WTC11 (cell line): ENCODE measurements around the gene TUBGCP2. TPM values are rescaled to one million over a fixed set of nuclear protein-coding genes. Genes with fewer than 3 reads are reported as not detected.

Experiments
- ATAC-seq: fragments of 200-7000 bp; cut with Tn5 transposase; 2 replicates; pipeline ENCODE4 v1.10.0; 2021; ENCODE audit warnings: mild to moderate bottlenecking, moderate library complexity
- CTCF ChIA-PET: fragments of 300-600 bp; sonication (Branson Sonifier 250); formaldehyde crosslinking; loops from one replicate; lab custom pipeline; 2021; ENCODE audit warnings: antibody characterized with exemption; lab: Charles Lee
- POLR2A ChIA-PET: fragments of 350-600 bp; sonication (Branson Sonifier 250); formaldehyde crosslinking; loops from one replicate; lab custom pipeline; 2021; ENCODE audit warnings: antibody characterized with exemption; lab: Charles Lee
- DNase-seq: peaks from one replicate; pipeline ENCODE4 v3.0.0; 2021; ENCODE audit warnings: low spot score
- H3K27ac Mint-ChIP-seq: 2 replicates; pipeline ENCODE4 v1.8.0; 2021; ENCODE audit warnings: mixed read lengths
- H3K27me3 Mint-ChIP-seq: 2 replicates; pipeline ENCODE4 v1.8.0; 2021; ENCODE audit warnings: low read depth, mild to moderate bottlenecking, moderate library complexity, mixed read lengths
- H3K36me3 Mint-ChIP-seq: 2 replicates; pipeline ENCODE4 v1.8.0; 2021; ENCODE audit warnings: mixed read lengths
- H3K4me1 Mint-ChIP-seq: 2 replicates; pipeline ENCODE4 v1.8.0; 2022; ENCODE audit warnings: mixed read lengths
- H3K4me3 Mint-ChIP-seq: 2 replicates; pipeline ENCODE4 v1.8.0; 2021; ENCODE audit warnings: mild to moderate bottlenecking, moderate library complexity, mixed read lengths
- H3K9me3 Mint-ChIP-seq: 2 replicates; pipeline ENCODE4 v1.8.0; 2021; ENCODE audit warnings: mixed read lengths
- AR ChIP-seq: fragments of 250-450 bp; sonication (Bioruptor Pico); IDR thresholded peaks from 2 replicates; pipeline ENCODE4 v1.9.0; 2021; ENCODE audit warnings: mild to moderate bottlenecking
- CDX4 ChIP-seq: fragments of 250-450 bp; sonication (Bioruptor Pico); IDR thresholded peaks from 2 replicates; pipeline ENCODE4 v1.9.0; 2021; ENCODE audit warnings: moderate library complexity, mild to moderate bottlenecking, inconsistent platforms, borderline replicate concordance
- CREM ChIP-seq: sonication (generic); formaldehyde crosslinking; IDR thresholded peaks from 2 replicates; pipeline ENCODE4 v1.8.1; 2022; ENCODE audit warnings: mild to moderate bottlenecking, missing genetic modification reagents, moderate library complexity
- GRHL2 ChIP-seq: fragments of 250-450 bp; sonication (Bioruptor Pico); IDR thresholded peaks from 2 replicates; pipeline ENCODE4 v1.8.0; 2022; ENCODE audit warnings: mild to moderate bottlenecking, moderate library complexity; ENCODE audit not compliant: insufficient replicate concordance, severe bottlenecking
- MXD4 ChIP-seq: fragments of 250-450 bp; sonication (Bioruptor Pico); IDR thresholded peaks from 2 replicates; pipeline ENCODE4 v1.8.0; 2021; ENCODE audit warnings: mild to moderate bottlenecking, moderate library complexity, borderline replicate concordance
- NR2C2 ChIP-seq: sonication (generic); formaldehyde crosslinking; IDR thresholded peaks from 2 replicates; pipeline ENCODE4 v1.8.0; 2022; ENCODE audit warnings: mild to moderate bottlenecking, missing genetic modification reagents
- RELA ChIP-seq: sonication (generic); formaldehyde crosslinking; IDR thresholded peaks from 2 replicates; pipeline ENCODE4 v1.8.1; 2022; ENCODE audit warnings: missing genetic modification reagents, mild to moderate bottlenecking, borderline replicate concordance
- TP53 ChIP-seq: sonication (generic); formaldehyde crosslinking; IDR thresholded peaks from 2 replicates; pipeline ENCODE4 v1.8.1; 2023; ENCODE audit warnings: mild to moderate bottlenecking, missing genetic modification reagents
- ZNF219 ChIP-seq: sonication (generic); formaldehyde crosslinking; IDR thresholded peaks from 2 replicates; pipeline ENCODE4 v1.8.0; 2023; ENCODE audit warnings: missing genetic modification reagents, mild to moderate bottlenecking, borderline replicate concordance
- total RNA-seq: library from RNA; stranded (reverse); gene quantifications from 3 replicates; pipeline ENCODE4 v1.2.3, GENCODE V29; 2021
- TF ChIP-seq, protein P1 (sequence below): sonication (generic); formaldehyde crosslinking; IDR thresholded peaks from 2 replicates; pipeline ENCODE4 v1.8.1; 2023; ENCODE audit warnings: mild to moderate bottlenecking, moderate library complexity, missing genetic modification reagents
- TF ChIP-seq, protein P2 (sequence below): sonication (generic); formaldehyde crosslinking; IDR thresholded peaks from 2 replicates; pipeline ENCODE4 v1.8.1; 2023; ENCODE audit warnings: mild to moderate bottlenecking, missing genetic modification reagents

TUBGCP2 gene
- total RNA-seq, 1 experiment from 2014 or later: 62.5 TPM

GRCh38 chr10:133315847-133316246 lies 7.2 kb upstream of the TUBGCP2 start:
- CTCF ChIA-PET: interaction anchor here (0.8 to 3.3 kb wide), 4 partner anchors 8 to 41 kb away, joined by 3 to 14 read pairs (median 6); no protein-coding TSS in a partner anchor
- no peak overlapping the region for H3K27ac Mint-ChIP-seq
- ATAC-seq: no peak
- no peak overlapping the region for H3K4me3 Mint-ChIP-seq
- H3K4me1 Mint-ChIP-seq: 0 out of 2 replicates have a peak, but pooled peaks cover 3% of the 10 kb centered on the region
- no peak for DNase-seq
- peaks cover 17% of the 10 kb centered on the region for H3K36me3 Mint-ChIP-seq
- H3K27me3 Mint-ChIP-seq: peaks cover 20% of the 10 kb centered on the region
- H3K9me3 Mint-ChIP-seq: peaks cover 6% of the 10 kb centered on the region
- POLR2A ChIA-PET: interaction anchor here (0.7 kb wide), 1 partner anchor 32 kb away, joined by 3 read pairs; no protein-coding TSS in a partner anchor
- no peak for TF ChIP-seq CREM (CRISPR knock-in tag)
- no peak for TF ChIP-seq TP53 (CRISPR knock-in tag)
- TF ChIP-seq RELA: no peak
- TF ChIP-seq CDX4: no peak

GRCh38 chr10:133314911-133315310 lies 6.2 kb upstream of the TUBGCP2 start:
- ChIA-PET POLR2A (no interaction called here), CTCF (interaction anchor here (0.8 to 3.3 kb wide), 7 partner anchors 9 to 63 kb away, joined by 3 to 14 read pairs (median 5); no protein-coding TSS in a partner anchor)
- Mint-ChIP-seq H3K9me3 (no peaks in the 10 kb centered on the region; the same call in 1 of the 2 replicates), H3K4me3 (no peak overlapping the region), H3K27me3 (peaks cover 14% of the 10 kb centered on the region), H3K27ac (no peak overlapping the region), H3K4me1 (0 out of 2 replicates have a peak, but pooled peaks cover 3% of the 10 kb centered on the region), H3K36me3 (peaks cover 18% of the 10 kb centered on the region)
- DNase-seq (no peak), ATAC-seq (no peak)
- no peak for TF ChIP-seq ZNF219

DNA sequence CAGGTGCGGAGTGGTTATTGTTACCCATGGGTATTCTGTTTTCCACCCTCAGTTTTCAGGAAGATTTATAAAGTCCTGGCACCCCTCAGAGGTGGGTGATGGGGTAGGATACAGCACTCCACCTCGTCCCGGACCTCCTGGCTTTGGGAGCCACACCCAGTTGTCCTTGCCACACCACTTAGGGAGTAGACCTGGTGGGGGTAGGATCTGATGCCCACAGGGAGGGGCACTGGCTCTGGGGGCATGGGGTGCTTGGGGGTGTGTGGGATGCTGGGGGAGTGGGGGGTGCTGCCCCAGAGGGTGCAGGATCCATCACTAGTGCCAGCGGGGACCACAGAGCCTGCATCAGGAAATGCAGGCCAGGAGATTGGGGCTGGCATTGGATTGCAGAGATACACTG lies 4.5 kb upstream of the TUBGCP2 start:
- CTCF ChIA-PET: interaction anchor here (0.8 to 3.3 kb wide), 8 partner anchors 11 to 48 kb away, joined by 3 to 14 read pairs (median 4); partner anchors contain the start of gene FUOM
- 0 out of 2 replicates have a peak, but pooled peaks cover 3% of the 10 kb centered on the region for H3K4me1 Mint-ChIP-seq
- DNase-seq: no peak

More for the DNA sequence above, 4.5 kb upstream of the TUBGCP2 start:
- ATAC-seq: no peak
- Mint-ChIP-seq H3K36me3 (peaks cover 18% of the 10 kb centered on the region), H3K27ac (no peak overlapping the region)
- TF ChIP-seq, protein P1, sequence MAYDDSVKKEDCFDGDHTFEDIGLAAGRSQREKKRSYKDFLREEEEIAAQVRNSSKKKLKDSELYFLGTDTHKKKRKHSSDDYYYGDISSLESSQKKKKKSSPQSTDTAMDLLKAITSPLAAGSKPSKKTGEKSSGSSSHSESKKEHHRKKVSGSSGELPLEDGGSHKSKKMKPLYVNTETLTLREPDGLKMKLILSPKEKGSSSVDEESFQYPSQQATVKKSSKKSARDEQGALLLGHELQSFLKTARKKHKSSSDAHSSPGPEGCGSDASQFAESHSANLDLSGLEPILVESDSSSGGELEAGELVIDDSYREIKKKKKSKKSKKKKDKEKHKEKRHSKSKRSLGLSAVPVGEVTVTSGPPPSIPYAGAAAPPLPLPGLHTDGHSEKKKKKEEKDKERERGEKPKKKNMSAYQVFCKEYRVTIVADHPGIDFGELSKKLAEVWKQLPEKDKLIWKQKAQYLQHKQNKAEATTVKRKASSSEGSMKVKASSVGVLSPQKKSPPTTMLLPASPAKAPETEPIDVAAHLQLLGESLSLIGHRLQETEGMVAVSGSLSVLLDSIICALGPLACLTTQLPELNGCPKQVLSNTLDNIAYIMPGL (CRISPR knock-in tag): no peak
- TF ChIP-seq, protein P2, sequence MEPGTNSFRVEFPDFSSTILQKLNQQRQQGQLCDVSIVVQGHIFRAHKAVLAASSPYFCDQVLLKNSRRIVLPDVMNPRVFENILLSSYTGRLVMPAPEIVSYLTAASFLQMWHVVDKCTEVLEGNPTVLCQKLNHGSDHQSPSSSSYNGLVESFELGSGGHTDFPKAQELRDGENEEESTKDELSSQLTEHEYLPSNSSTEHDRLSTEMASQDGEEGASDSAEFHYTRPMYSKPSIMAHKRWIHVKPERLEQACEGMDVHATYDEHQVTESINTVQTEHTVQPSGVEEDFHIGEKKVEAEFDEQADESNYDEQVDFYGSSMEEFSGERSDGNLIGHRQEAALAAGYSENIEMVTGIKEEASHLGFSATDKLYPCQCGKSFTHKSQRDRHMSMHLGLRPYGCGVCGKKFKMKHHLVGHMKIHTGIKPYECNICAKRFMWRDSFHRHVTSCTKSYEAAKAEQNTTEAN (CRISPR knock-in tag): no peak
- TF ChIP-seq MXD4 (CRISPR knock-in tag) (no peak), CDX4 (no peak), GRHL2 (no peak), AR (CRISPR knock-in tag) (no peak), NR2C2 (no peak)
- TF ChIP-seq, all 79 proteins: peak for 0
- Mint-ChIP-seq H3K9me3 (no peaks in the 10 kb centered on the region; the same call in 1 of the 2 replicates), H3K4me3 (no peak overlapping the region), H3K27me3 (peaks cover 3% of the 10 kb centered on the region; the same call in 1 of the 2 replicates)
- POLR2A ChIA-PET: no interaction called here
